Measurements from ENCODE around the gene PCCA. TPM values are rescaled to one million over a fixed set of nuclear protein-coding genes. Genes with fewer than 3 reads are reported as not detected.

The PCCA gene
- total RNA-seq, 5 donors from 2014 or later (not counting 1 experiment from before 2014, with no cell fraction given) = 7.6 to 16.8 (median 10.2) TPM

- CTCF ChIA-PET = no interaction called here
- POLR2A ChIA-PET = no interaction called here
- no peaks in the 10 kb centered on the region for H3K9me3 ChIP-seq
- peaks cover 0 to 3% of the 10 kb centered on the region in 2 donors for H3K36me3 ChIP-seq (ENCODE audit: control insufficient read depth in 2 of 2, extremely low read depth in 1 of 2, insufficient read depth in 1 of 2, low read length in 1 of 2)
- Mint-ChIP-seq H3K9me3 (no peaks in the 10 kb centered on the region), H3K27me3 (no peaks in the 10 kb centered on the region), H3K4me1 (peaks cover 0 to 4% (median 2%) of the 10 kb centered on the region in 3 donors), H3K36me3 (peaks cover 40% of the 10 kb centered on the region), H3K4me3 (no peak overlapping the region), H3K27ac (no peak overlapping the region)
- H3K4me3 ChIP-seq (ENCODE audit: control insufficient read depth in 1 of 2, extremely low read depth in 1 of 2, low read length in 1 of 2) = no peak overlapping the region
- no peak for ATAC-seq (replicated peaks in 1 of 4)
- DNase-seq = no peak
- 100% methylated on average over 1 of the region's 6 CpGs for WGBS (ENCODE audit: insufficient coverage)
- H3K27ac ChIP-seq (ENCODE audit: low read length) = no peak overlapping the region
- no peaks in the 10 kb centered on the region for H3K27me3 ChIP-seq (replicated peaks in 1 of 2; ENCODE audit: control insufficient read depth in 2 of 2, extremely low read depth in 1 of 2, insufficient read depth in 2 of 2, low read length in 1 of 2)
- no peaks in the 10 kb centered on the region for H3K4me1 ChIP-seq (ENCODE audit: control insufficient read depth in 1 of 2, extremely low read depth in 1 of 2, insufficient read depth in 2 of 2, low read length in 2 of 2)
Measured at GRCh38 chr13:100154842-100155416, 66.0 kb downstream of the PCCA start.

GRCh38 chr13:100156788-100157187 is 67.9 kb downstream of the PCCA start:
- no peak overlapping the region for H3K4me3 Mint-ChIP-seq
- WGBS (ENCODE audit: insufficient coverage) = no CpG with 5 or more reads among the region's 1 CpG
- Histone ChIP-seq H3K9me3 (no peaks in the 10 kb centered on the region), H3K4me1 (ENCODE audit: control insufficient read depth in 1 of 2, extremely low read depth in 1 of 2, insufficient read depth in 2 of 2, low read length in 2 of 2) (no peaks in the 10 kb centered on the region), H3K4me3 (ENCODE audit: control insufficient read depth in 1 of 2, extremely low read depth in 1 of 2, low read length in 1 of 2) (no peak overlapping the region), H3K27ac (ENCODE audit: low read length) (no peak overlapping the region), H3K27me3 (replicated peaks in 1 of 2; ENCODE audit: control insufficient read depth in 2 of 2, extremely low read depth in 1 of 2, insufficient read depth in 2 of 2, low read length in 1 of 2) (no peaks in the 10 kb centered on the region), H3K36me3 (ENCODE audit: control insufficient read depth in 2 of 2, extremely low read depth in 1 of 2, insufficient read depth in 1 of 2, low read length in 1 of 2) (peaks cover 0 to 3% of the 10 kb centered on the region in 2 donors)
- no peak for DNase-seq
- H3K4me1 Mint-ChIP-seq = peaks cover 0 to 4% (median 2%) of the 10 kb centered on the region in 3 donors
- ChIA-PET POLR2A (no interaction called here), CTCF (no interaction called here)
- H3K27me3 Mint-ChIP-seq = no peaks in the 10 kb centered on the region
- ATAC-seq (replicated peaks in 1 of 4) = no peak
- H3K27ac Mint-ChIP-seq = no peak overlapping the region
- H3K36me3 Mint-ChIP-seq = peaks cover 40% of the 10 kb centered on the region
- H3K9me3 Mint-ChIP-seq = no peaks in the 10 kb centered on the region

- WGBS (ENCODE audit: insufficient coverage) = no CpG with 5 or more reads among the region's 2 CpGs
- Mint-ChIP-seq H3K27me3 (no peaks in the 10 kb centered on the region), H3K36me3 (peaks cover 36% of the 10 kb centered on the region)
Measured at GRCh38 chr13:100158569-100158968, 69.7 kb downstream of the PCCA start.

GRCh38 chr13:100159584-100159983 is 70.7 kb downstream of the PCCA start:
- Mint-ChIP-seq H3K9me3 (no peaks in the 10 kb centered on the region), H3K4me1 (peaks cover 0 to 4% (median 2%) of the 10 kb centered on the region in 3 donors), H3K27ac (no peak overlapping the region), H3K27me3 (no peaks in the 10 kb centered on the region), H3K4me3 (no peak overlapping the region), H3K36me3 (peaks cover 32% of the 10 kb centered on the region)
- no peaks in the 10 kb centered on the region for H3K4me1 ChIP-seq (ENCODE audit: control insufficient read depth in 1 of 2, extremely low read depth in 1 of 2, insufficient read depth in 2 of 2, low read length in 2 of 2)
- no peaks in the 10 kb centered on the region for H3K9me3 ChIP-seq
- CTCF ChIA-PET = no interaction called here
- POLR2A ChIA-PET = no interaction called here
- WGBS (ENCODE audit: insufficient coverage) = 92% methylated on average over 2 of the region's 5 CpGs
- no peaks in the 10 kb centered on the region for H3K27me3 ChIP-seq (replicated peaks in 1 of 2; ENCODE audit: control insufficient read depth in 2 of 2, extremely low read depth in 1 of 2, insufficient read depth in 2 of 2, low read length in 1 of 2)
- DNase-seq = no peak
- no peak overlapping the region for H3K27ac ChIP-seq (ENCODE audit: low read length)
- peaks cover 0 to 3% of the 10 kb centered on the region in 2 donors for H3K36me3 ChIP-seq (ENCODE audit: control insufficient read depth in 2 of 2, extremely low read depth in 1 of 2, insufficient read depth in 1 of 2, low read length in 1 of 2)
- ATAC-seq (replicated peaks in 1 of 4) = no peak
- H3K4me3 ChIP-seq (ENCODE audit: control insufficient read depth in 1 of 2, extremely low read depth in 1 of 2, low read length in 1 of 2) = no peak overlapping the region

More at GRCh38 chr13:100158569-100158968, 69.7 kb downstream of the PCCA start:
- ATAC-seq (replicated peaks in 1 of 4) (no peak), DNase-seq (no peak)
- Histone ChIP-seq H3K36me3 (ENCODE audit: control insufficient read depth in 2 of 2, extremely low read depth in 1 of 2, insufficient read depth in 1 of 2, low read length in 1 of 2) (peaks cover 0 to 3% of the 10 kb centered on the region in 2 donors), H3K4me1 (ENCODE audit: control insufficient read depth in 1 of 2, extremely low read depth in 1 of 2, insufficient read depth in 2 of 2, low read length in 2 of 2) (no peaks in the 10 kb centered on the region), H3K9me3 (no peaks in the 10 kb centered on the region), H3K4me3 (ENCODE audit: control insufficient read depth in 1 of 2, extremely low read depth in 1 of 2, low read length in 1 of 2) (no peak overlapping the region), H3K27ac (ENCODE audit: low read length) (no peak overlapping the region), H3K27me3 (replicated peaks in 1 of 2; ENCODE audit: control insufficient read depth in 2 of 2, extremely low read depth in 1 of 2, insufficient read depth in 2 of 2, low read length in 1 of 2) (no peaks in the 10 kb centered on the region)
- Mint-ChIP-seq H3K4me3 (no peak overlapping the region), H3K9me3 (no peaks in the 10 kb centered on the region), H3K27ac (no peak overlapping the region), H3K4me1 (peaks cover 0 to 4% (median 2%) of the 10 kb centered on the region in 3 donors)
- ChIA-PET CTCF (no interaction called here), POLR2A (no interaction called here)

GRCh38 chr13:100160450-100160849 is 71.6 kb downstream of the PCCA start:
- Histone ChIP-seq H3K4me1 (ENCODE audit: control insufficient read depth in 1 of 2, extremely low read depth in 1 of 2, insufficient read depth in 2 of 2, low read length in 2 of 2) (no peaks in the 10 kb centered on the region), H3K4me3 (ENCODE audit: control insufficient read depth in 1 of 2, extremely low read depth in 1 of 2, low read length in 1 of 2) (no peak overlapping the region), H3K9me3 (no peaks in the 10 kb centered on the region), H3K27me3 (replicated peaks in 1 of 2; ENCODE audit: control insufficient read depth in 2 of 2, extremely low read depth in 1 of 2, insufficient read depth in 2 of 2, low read length in 1 of 2) (no peaks in the 10 kb centered on the region), H3K27ac (ENCODE audit: low read length) (no peak overlapping the region), H3K36me3 (ENCODE audit: control insufficient read depth in 2 of 2, extremely low read depth in 1 of 2, insufficient read depth in 1 of 2, low read length in 1 of 2) (peaks cover 0 to 3% of the 10 kb centered on the region in 2 donors)
- Mint-ChIP-seq H3K27ac (no peak overlapping the region), H3K9me3 (no peaks in the 10 kb centered on the region), H3K4me1 (peaks cover 0 to 4% (median 2%) of the 10 kb centered on the region in 3 donors), H3K36me3 (peaks cover 28% of the 10 kb centered on the region), H3K4me3 (no peak overlapping the region), H3K27me3 (no peaks in the 10 kb centered on the region)
- ATAC-seq (replicated peaks in 1 of 4) = no peak
- no CpG with 5 or more reads among the region's 3 CpGs for WGBS (ENCODE audit: insufficient coverage)
- ChIA-PET CTCF (no interaction called here), POLR2A (interaction anchor here in 1 of 2 donors (0.6 kb wide), 1 partner anchor 28 kb away, joined by 3 read pairs; no protein-coding TSS in a partner anchor)
- no peak for DNase-seq

- H3K27me3 Mint-ChIP-seq = no peaks in the 10 kb centered on the region
- H3K4me3 ChIP-seq (ENCODE audit: control insufficient read depth in 1 of 2, extremely low read depth in 1 of 2, low read length in 1 of 2) = no peak overlapping the region
- H3K4me3 Mint-ChIP-seq = no peak overlapping the region
- no peak overlapping the region for H3K27ac ChIP-seq (ENCODE audit: low read length)
- H3K36me3 ChIP-seq (ENCODE audit: control insufficient read depth in 2 of 2, extremely low read depth in 1 of 2, insufficient read depth in 1 of 2, low read length in 1 of 2) = no peaks in the 10 kb centered on the region
- DNase-seq = no peak
- ChIA-PET POLR2A (no interaction called here), CTCF (no interaction called here)
- H3K4me1 Mint-ChIP-seq = no peaks in the 10 kb centered on the region
- no peaks in the 10 kb centered on the region for H3K9me3 ChIP-seq
- no peaks in the 10 kb centered on the region for H3K4me1 ChIP-seq (ENCODE audit: control insufficient read depth in 1 of 2, extremely low read depth in 1 of 2, insufficient read depth in 2 of 2, low read length in 2 of 2)
- no peak for ATAC-seq (replicated peaks in 1 of 4)
- H3K9me3 Mint-ChIP-seq = no peaks in the 10 kb centered on the region
- peaks cover 25% of the 10 kb centered on the region for H3K36me3 Mint-ChIP-seq
- H3K27ac Mint-ChIP-seq = no peak overlapping the region
- H3K27me3 ChIP-seq (replicated peaks in 1 of 2; ENCODE audit: control insufficient read depth in 2 of 2, extremely low read depth in 1 of 2, insufficient read depth in 2 of 2, low read length in 1 of 2) = no peaks in the 10 kb centered on the region
- WGBS (ENCODE audit: insufficient coverage) = no CpG with 5 or more reads among the region's 1 CpG
Measured at GRCh38 chr13:100163375-100163774, 74.5 kb downstream of the PCCA start.

- no peak overlapping the region for H3K4me3 Mint-ChIP-seq
- no peak for ATAC-seq (replicated peaks in 1 of 4)
- WGBS (ENCODE audit: insufficient coverage) = 92% methylated on average over 2 of the region's 5 CpGs
- no peak for DNase-seq
- H3K36me3 Mint-ChIP-seq = peaks cover 27% of the 10 kb centered on the region
- H3K4me1 ChIP-seq (ENCODE audit: control insufficient read depth in 1 of 2, extremely low read depth in 1 of 2, insufficient read depth in 2 of 2, low read length in 2 of 2) = no peaks in the 10 kb centered on the region
- H3K27ac ChIP-seq (ENCODE audit: low read length) = no peak overlapping the region
- H3K27me3 Mint-ChIP-seq = no peaks in the 10 kb centered on the region
- no peaks in the 10 kb centered on the region for H3K9me3 ChIP-seq
- ChIA-PET POLR2A (no interaction called here), CTCF (no interaction called here)
- H3K27me3 ChIP-seq (replicated peaks in 1 of 2; ENCODE audit: control insufficient read depth in 2 of 2, extremely low read depth in 1 of 2, insufficient read depth in 2 of 2, low read length in 1 of 2) = no peaks in the 10 kb centered on the region
- H3K27ac Mint-ChIP-seq = no peak overlapping the region
- no peak overlapping the region for H3K4me3 ChIP-seq (ENCODE audit: control insufficient read depth in 1 of 2, extremely low read depth in 1 of 2, low read length in 1 of 2)
- peaks cover 0 to 1% (median 0%) of the 10 kb centered on the region in 3 donors for H3K4me1 Mint-ChIP-seq
- peaks cover 3 to 9% (median 6%) of the 10 kb centered on the region in 3 donors for H3K9me3 Mint-ChIP-seq
- H3K36me3 ChIP-seq (ENCODE audit: control insufficient read depth in 2 of 2, extremely low read depth in 1 of 2, insufficient read depth in 1 of 2, low read length in 1 of 2) = no peaks in the 10 kb centered on the region
Measured at GRCh38 chr13:100173203-100173602, 84.3 kb downstream of the PCCA start.

All from T-cell (primary cell).